CD14-positive monocyte (primary cell): ENCODE data around the gene PER1. TPM values are rescaled to one million over a fixed set of nuclear protein-coding genes. Genes with fewer than 3 reads are reported as not detected.

Experiments used
- DNase-seq, 3 donors: peaks; one replicate each; pipeline ENCODE4 v3.0.0-alpha.2; 2011 to 2022
- H2AFZ ChIP-seq: 2 replicates; pipeline ENCODE4 v1.6.0; 2012; ENCODE audit warnings: mild to moderate bottlenecking, low read depth, low read length, inconsistent platforms; ENCODE audit not compliant: insufficient read depth, poor library complexity, severe bottlenecking
- H3K27ac ChIP-seq, 2 donors: 1 replicate in 1 of 2; 2 replicates in 1 of 2; pipeline ENCODE4 v1.5.1; 2012 to 2013; ENCODE audit warnings: low read length in 2 of 2, control low read depth in 1 of 2, inconsistent platforms in 1 of 2, low read depth in 1 of 2, mild to moderate bottlenecking in 1 of 2
- H3K27me3 ChIP-seq, 2 donors: one replicate each; pipeline versions ENCODE4 v1.6.0 to v1.6.1; 2011 to 2013; ENCODE audit warnings: low read length in 2 of 2; ENCODE audit not compliant: control insufficient read depth in 2 of 2, insufficient read depth in 2 of 2
- H3K36me3 ChIP-seq, 2 donors: replicated peaks in 1 of 2; 1 replicate in 1 of 2; 2 replicates in 1 of 2; pipeline versions ENCODE4 v1.5.1 to v1.6.1; 2012 to 2013; ENCODE audit warnings: low read length in 2 of 2, control low read depth in 1 of 2, inconsistent platforms in 1 of 2, mild to moderate bottlenecking in 1 of 2; ENCODE audit not compliant: insufficient read depth in 2 of 2, control insufficient read depth in 1 of 2
- H3K4me1 ChIP-seq, 2 donors: 1 replicate in 1 of 2; 2 replicates in 1 of 2; pipeline versions ENCODE4 v1.5.1 to v1.6.1; 2012 to 2013; ENCODE audit warnings: low read length in 2 of 2, control low read depth in 1 of 2, inconsistent platforms in 1 of 2, mild to moderate bottlenecking in 1 of 2, moderate library complexity in 1 of 2; ENCODE audit not compliant: insufficient read depth in 2 of 2, control insufficient read depth in 1 of 2
- H3K4me2 ChIP-seq: replicated peaks from 2 replicates; pipeline ENCODE3; 2012; ENCODE audit warnings: low read length, moderate library complexity, mild to moderate bottlenecking; ENCODE audit not compliant: poor library complexity, severe bottlenecking; ENCODE audit errors: extremely low read depth
- H3K4me3 ChIP-seq, 3 experiments: fragments of 200-600 bp in 1 of 3; sonication (generic) in 1 of 3; replicated peaks in 1 of 3; 1 replicate in 2 of 3; 2 replicates in 1 of 3; pipeline ENCODE4 v1.5.1; 2011 to 2013; ENCODE audit warnings: low read length in 3 of 3, mild to moderate bottlenecking in 3 of 3, control low read depth in 2 of 3, low read depth in 2 of 3, inconsistent platforms in 1 of 3, moderate library complexity in 1 of 3
- H3K79me2 ChIP-seq: 2 replicates; pipeline ENCODE4 v1.6.0; 2012; ENCODE audit warnings: mild to moderate bottlenecking, control low read depth, inconsistent platforms, low read length, moderate library complexity; ENCODE audit not compliant: insufficient read depth
- H3K9ac ChIP-seq: 2 replicates; pipeline ENCODE4 v1.6.0; 2017; ENCODE audit warnings: low read length, mild to moderate bottlenecking; ENCODE audit not compliant: insufficient read depth, poor library complexity, severe bottlenecking
- H3K9me3 ChIP-seq, 2 donors: replicated peaks in 1 of 2; 1 replicate in 1 of 2; 2 replicates in 1 of 2; pipeline versions ENCODE4 v1.5.1 to v1.6.1; 2012 to 2013; ENCODE audit warnings: low read length in 2 of 2, control low read depth in 1 of 2; ENCODE audit not compliant: control insufficient read depth in 1 of 2, insufficient read depth in 1 of 2
- H4K20me1 ChIP-seq: 2 replicates; pipeline ENCODE4 v1.6.0; 2012; ENCODE audit warnings: mild to moderate bottlenecking, low read length, control low read depth, moderate library complexity; ENCODE audit not compliant: insufficient read depth
- H3K27ac Mint-ChIP-seq, 7 donors: one replicate each; pipeline ENCODE4 v1.8.0; 2020; ENCODE audit warnings: mild to moderate bottlenecking in 7 of 7, mixed read lengths in 7 of 7, moderate library complexity in 6 of 7, inconsistent platforms in 2 of 7
- H3K27me3 Mint-ChIP-seq, 3 donors: one replicate each; pipeline ENCODE4 v1.8.0; 2021 to 2022; ENCODE audit warnings: low read depth in 3 of 3, mild to moderate bottlenecking in 3 of 3, mixed read lengths in 3 of 3, moderate library complexity in 3 of 3, inconsistent platforms in 1 of 3
- H3K36me3 Mint-ChIP-seq, 2 donors: one replicate each; pipeline ENCODE4 v1.8.0; 2020; ENCODE audit warnings: mixed read lengths in 2 of 2, inconsistent platforms in 1 of 2, mild to moderate bottlenecking in 1 of 2
- H3K4me1 Mint-ChIP-seq: one replicate; pipeline ENCODE4 v1.8.0; 2020; ENCODE audit warnings: mild to moderate bottlenecking, mixed read lengths
- H3K4me3 Mint-ChIP-seq, 2 donors: one replicate each; pipeline ENCODE4 v1.8.0; 2020; ENCODE audit warnings: mild to moderate bottlenecking in 2 of 2, mixed read lengths in 2 of 2, moderate library complexity in 1 of 2
- H3K9me3 Mint-ChIP-seq, 7 donors: one replicate each; pipeline ENCODE4 v1.8.0; 2020 to 2022; ENCODE audit warnings: mixed read lengths in 7 of 7, mild to moderate bottlenecking in 6 of 7, moderate library complexity in 6 of 7, inconsistent platforms in 2 of 7
- WGBS: methylation state at CpG from one replicate; pipeline ENCODE4 v1.1.5; 2013; ENCODE audit warnings: missing lambda C conversion rate; ENCODE audit not compliant: insufficient coverage; 5-methylcytosine and 5-hydroxymethylcytosine counted together
- intact Hi-C, 2 donors: fragments of 100-400 bp; cut with micrococcal nuclease; formaldehyde crosslinking; loops; one replicate each; pipeline versions ENCODE4 v1.15.0 to v1.15.1; 2023
- polyA plus RNA-seq, 3 donors: library from polyadenylated mRNA; depleted of rRNA in 1 of 3; unstranded in 2 of 3; stranded (reverse) in 1 of 3; fragments of 300-500 nt in 2 of 3; fragments of >200 nt in 1 of 3; fragmentation: Illumina TruSeq in 2 of 3; gene quantifications; 1 replicate in 2 of 3; 2 replicates in 1 of 3; pipeline ENCODE4 v1.2.3, GENCODE V29; 2012 to 2021
- TF ChIP-seq, protein P1 (sequence below): fragments of 200-600 bp; IDR thresholded peaks from one replicate; pipeline ENCODE4 v1.8.0; 2022; ENCODE audit warnings: antibody characterized with exemption, mild to moderate bottlenecking

PER1 gene
- polyA plus RNA-seq, 3 donors: 5.6 to 457 (median 9.6) TPM

DNA sequence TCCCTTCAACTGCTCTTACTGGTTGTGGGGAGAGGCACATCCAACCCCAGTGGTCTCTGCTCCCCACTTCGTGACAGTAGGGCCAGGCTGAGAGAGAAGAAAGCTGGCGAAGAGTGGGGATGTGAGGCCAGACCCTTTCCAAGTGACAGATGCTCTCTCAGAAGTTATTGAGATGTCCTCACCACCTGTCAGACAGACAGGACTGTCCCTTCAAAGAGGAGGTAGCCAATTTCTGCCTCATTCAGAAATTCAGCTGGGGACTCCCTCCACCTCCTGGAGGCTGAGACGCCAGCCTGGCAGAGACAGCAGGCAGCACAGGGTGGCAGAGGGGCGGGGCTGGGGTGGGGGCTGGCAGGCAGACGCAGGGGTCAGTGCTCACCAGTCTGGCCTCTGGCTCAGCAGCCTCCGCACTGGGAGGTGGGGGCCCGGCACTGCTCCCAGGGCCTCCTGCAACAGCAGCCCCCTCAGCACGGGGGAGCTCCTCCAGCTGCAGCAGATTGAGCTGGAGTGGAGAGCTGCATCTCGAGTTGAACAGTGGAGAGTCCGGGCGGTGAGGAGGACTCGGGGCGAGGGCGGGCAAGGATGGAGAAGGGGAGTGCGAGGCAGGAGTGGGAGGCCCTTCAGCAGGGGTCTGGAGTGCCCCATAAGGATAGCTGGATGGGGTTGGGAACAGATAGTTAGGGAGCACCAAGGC, 9.2 kb downstream of the PER1 start:
- peaks cover 28 to 32% of the 10 kb centered on the region in 2 donors for H3K4me1 ChIP-seq
- no peaks in the 10 kb centered on the region for H3K4me1 Mint-ChIP-seq
- peaks cover 75 to 81% of the 10 kb centered on the region in 2 donors for H3K36me3 ChIP-seq
- WGBS: 97% methylated on average over 11 of the region's 15 CpGs
- intact Hi-C loops: no loop called here
- H4K20me1 ChIP-seq: peaks cover 93% of the 10 kb centered on the region
- no peak overlapping the region for H3K4me3 ChIP-seq
- no peaks in the 10 kb centered on the region for H3K79me2 ChIP-seq
- no peak overlapping the region for H2AFZ ChIP-seq
- no peak overlapping the region for H3K27ac ChIP-seq
- peak in 1 of 3 donors; percentile 2 for DNase-seq
- TF ChIP-seq, protein P1, sequence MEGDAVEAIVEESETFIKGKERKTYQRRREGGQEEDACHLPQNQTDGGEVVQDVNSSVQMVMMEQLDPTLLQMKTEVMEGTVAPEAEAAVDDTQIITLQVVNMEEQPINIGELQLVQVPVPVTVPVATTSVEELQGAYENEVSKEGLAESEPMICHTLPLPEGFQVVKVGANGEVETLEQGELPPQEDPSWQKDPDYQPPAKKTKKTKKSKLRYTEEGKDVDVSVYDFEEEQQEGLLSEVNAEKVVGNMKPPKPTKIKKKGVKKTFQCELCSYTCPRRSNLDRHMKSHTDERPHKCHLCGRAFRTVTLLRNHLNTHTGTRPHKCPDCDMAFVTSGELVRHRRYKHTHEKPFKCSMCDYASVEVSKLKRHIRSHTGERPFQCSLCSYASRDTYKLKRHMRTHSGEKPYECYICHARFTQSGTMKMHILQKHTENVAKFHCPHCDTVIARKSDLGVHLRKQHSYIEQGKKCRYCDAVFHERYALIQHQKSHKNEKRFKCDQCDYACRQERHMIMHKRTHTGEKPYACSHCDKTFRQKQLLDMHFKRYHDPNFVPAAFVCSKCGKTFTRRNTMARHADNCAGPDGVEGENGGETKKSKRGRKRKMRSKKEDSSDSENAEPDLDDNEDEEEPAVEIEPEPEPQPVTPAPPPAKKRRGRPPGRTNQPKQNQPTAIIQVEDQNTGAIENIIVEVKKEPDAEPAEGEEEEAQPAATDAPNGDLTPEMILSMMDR: no peak
- H3K9me3 ChIP-seq: no peaks in the 10 kb centered on the region
- H3K9me3 Mint-ChIP-seq: no peaks in the 10 kb centered on the region
- H3K27ac Mint-ChIP-seq: no peak overlapping the region
- no peak overlapping the region for H3K4me2 ChIP-seq
- no peak overlapping the region for H3K9ac ChIP-seq
- H3K4me3 Mint-ChIP-seq: no peak overlapping the region
- H3K27me3 Mint-ChIP-seq: peaks cover 0 to 3% (median 2%) of the 10 kb centered on the region in 3 donors
- no peaks in the 10 kb centered on the region for H3K27me3 ChIP-seq
- H3K36me3 Mint-ChIP-seq: peaks cover 70 to 80% of the 10 kb centered on the region in 2 donors

DNA sequence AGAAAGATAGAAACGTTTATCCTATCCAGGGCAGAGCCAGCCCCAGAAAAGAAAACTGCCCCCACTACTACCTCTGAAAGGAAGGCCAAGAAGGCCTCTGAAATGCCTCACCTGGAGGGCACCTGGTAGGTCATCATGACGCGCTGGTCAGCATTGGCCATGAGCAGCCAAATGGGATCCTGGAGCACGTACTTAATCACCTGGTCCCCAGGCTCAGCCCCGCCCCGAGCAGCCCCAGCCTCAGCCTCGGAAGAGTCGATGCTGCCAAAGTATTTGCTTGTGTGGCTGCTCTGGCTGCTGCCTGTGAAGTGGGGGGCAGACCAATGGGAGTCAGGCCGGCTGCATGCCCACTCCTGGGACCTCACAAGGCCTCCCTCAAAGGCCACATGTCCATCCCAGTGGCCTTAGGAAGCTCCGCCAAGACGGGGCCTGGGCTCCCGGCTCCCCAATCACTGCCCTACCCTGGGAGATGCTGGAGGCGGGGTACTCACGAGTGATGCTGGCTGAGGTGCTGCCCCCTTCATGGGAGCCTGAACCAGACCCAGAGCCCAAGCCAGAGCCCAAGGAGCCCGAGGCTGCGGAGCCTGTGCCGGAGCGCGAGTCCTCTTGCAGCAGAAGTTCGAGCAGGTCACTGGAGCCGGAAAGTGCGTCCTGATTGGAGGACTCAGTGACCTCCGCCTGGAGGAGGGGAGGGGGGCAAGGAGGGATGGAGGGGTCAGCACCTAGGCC, 9.9 kb downstream of the PER1 start:
- H3K27me3 Mint-ChIP-seq: peaks cover 0 to 3% (median 2%) of the 10 kb centered on the region in 3 donors
- H3K4me1 Mint-ChIP-seq: no peaks in the 10 kb centered on the region
- H3K36me3 Mint-ChIP-seq: peaks cover 64 to 73% of the 10 kb centered on the region in 2 donors

More for the DNA sequence above, 9.9 kb downstream of the PER1 start:
- peaks cover 68 to 74% of the 10 kb centered on the region in 2 donors for H3K36me3 ChIP-seq
- Mint-ChIP-seq H3K27ac (peak overlapping the region in 1 of 7 donors; percentile 30), H3K4me3 (no peak overlapping the region), H3K9me3 (no peaks in the 10 kb centered on the region)
- no peak overlapping the region for H2AFZ ChIP-seq
- no peak overlapping the region for H3K9ac ChIP-seq
- TF ChIP-seq, protein P1: no peak
- peak in 1 of 3 donors; percentile 4 for DNase-seq
- no peak overlapping the region for H3K27ac ChIP-seq
- 97% methylated on average over 19 of the region's 23 CpGs for WGBS
- H3K4me1 ChIP-seq: peaks cover 34 to 39% of the 10 kb centered on the region in 2 donors
- intact Hi-C loops: no loop called here
- peaks cover 0 to 4% of the 10 kb centered on the region in 2 donors for H3K27me3 ChIP-seq
- no peaks in the 10 kb centered on the region for H3K9me3 ChIP-seq
- no peaks in the 10 kb centered on the region for H3K79me2 ChIP-seq
- H3K4me3 ChIP-seq: no peak overlapping the region
- H3K4me2 ChIP-seq: no peak overlapping the region
- H4K20me1 ChIP-seq: peaks cover 86% of the 10 kb centered on the region
